ENCODE data around the gene CPT1A. TPM values are rescaled to one million over a fixed set of nuclear protein-coding genes. Genes with fewer than 3 reads are reported as not detected.
A peak's percentile ranks its signal among the peaks of the same experiment; 100 is the strongest.

CPT1A gene
- total and polyA plus RNA-seq, 3 donors from 2014 or later = 39.2 to 58.5 (median 49.1) TPM

DNA sequence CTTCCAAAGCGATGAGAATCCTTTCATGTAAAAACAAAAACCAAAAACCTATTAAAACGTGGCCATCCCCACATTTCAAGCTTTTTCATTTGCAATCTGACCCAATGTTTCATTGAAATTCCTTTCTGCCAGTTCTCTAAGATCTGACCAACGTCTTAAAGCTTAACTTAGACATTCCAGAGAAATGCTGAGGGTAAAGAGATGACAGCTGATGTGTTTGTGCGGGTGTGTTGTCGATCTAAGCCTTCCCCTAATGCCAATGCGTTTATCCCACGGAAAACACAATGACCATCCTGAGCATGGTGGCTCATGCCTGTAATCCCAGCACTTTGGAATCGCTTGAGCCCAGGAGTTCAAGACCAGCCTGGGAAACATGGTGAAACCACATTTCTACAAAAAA lies 84.0 kb downstream of the CPT1A start:
- intact Hi-C loops (cut with DNase I; ENCODE audit: low total_unique reads) = no loop called here
- no peak for DNase-seq
- Histone ChIP-seq H3K9me3 (no peaks in the 10 kb centered on the region), H3K4me1 (no peaks in the 10 kb centered on the region), H3K4me3 (no peak overlapping the region), H3K27ac (no peak overlapping the region), H3K36me3 (ENCODE audit: low read depth, missing control alignments) (no peaks in the 10 kb centered on the region), H3K27me3 (no peaks in the 10 kb centered on the region)
- WGBS, 2 donors = 83 to 85% methylated on average over 8 of the region's 8 CpGs
- no peak for TF ChIP-seq POLR2A (IDR thresholded peaks at IDR 0.05)
- TF ChIP-seq, protein P1, sequence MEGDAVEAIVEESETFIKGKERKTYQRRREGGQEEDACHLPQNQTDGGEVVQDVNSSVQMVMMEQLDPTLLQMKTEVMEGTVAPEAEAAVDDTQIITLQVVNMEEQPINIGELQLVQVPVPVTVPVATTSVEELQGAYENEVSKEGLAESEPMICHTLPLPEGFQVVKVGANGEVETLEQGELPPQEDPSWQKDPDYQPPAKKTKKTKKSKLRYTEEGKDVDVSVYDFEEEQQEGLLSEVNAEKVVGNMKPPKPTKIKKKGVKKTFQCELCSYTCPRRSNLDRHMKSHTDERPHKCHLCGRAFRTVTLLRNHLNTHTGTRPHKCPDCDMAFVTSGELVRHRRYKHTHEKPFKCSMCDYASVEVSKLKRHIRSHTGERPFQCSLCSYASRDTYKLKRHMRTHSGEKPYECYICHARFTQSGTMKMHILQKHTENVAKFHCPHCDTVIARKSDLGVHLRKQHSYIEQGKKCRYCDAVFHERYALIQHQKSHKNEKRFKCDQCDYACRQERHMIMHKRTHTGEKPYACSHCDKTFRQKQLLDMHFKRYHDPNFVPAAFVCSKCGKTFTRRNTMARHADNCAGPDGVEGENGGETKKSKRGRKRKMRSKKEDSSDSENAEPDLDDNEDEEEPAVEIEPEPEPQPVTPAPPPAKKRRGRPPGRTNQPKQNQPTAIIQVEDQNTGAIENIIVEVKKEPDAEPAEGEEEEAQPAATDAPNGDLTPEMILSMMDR (IDR thresholded peaks at IDR 0.05) = no peak

DNA sequence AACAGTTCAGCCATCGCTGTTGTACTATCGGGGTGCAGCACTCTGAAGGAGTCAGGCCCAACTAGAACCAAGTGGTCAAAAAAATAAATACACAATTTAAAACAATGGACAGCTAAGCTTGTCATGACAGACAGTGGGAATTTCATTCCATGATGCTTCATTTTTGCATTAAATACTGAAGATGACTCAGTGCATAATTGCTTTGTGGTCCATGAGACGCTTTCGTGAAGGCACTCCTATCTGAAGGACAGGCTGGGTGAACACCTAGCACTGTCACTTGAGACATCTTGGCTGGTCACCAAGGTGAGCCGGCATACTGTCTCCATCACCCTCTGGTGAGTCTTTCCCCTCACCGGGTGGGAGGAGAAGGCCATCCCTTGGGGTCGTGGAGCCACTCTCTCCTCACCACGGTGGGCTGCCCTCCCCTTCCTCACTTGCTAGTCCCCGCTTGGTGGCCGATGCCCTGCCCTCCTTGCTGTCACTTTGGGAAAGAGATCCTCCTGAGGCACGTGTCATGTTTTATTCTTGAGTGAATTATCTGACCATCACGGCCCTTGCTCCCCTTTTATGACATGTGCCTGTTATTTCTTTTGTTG lies 85.4 kb downstream of the CPT1A start:
- 89 to 96% methylated on average over 11 to 12 of the region's 12 CpGs for WGBS, 2 donors
- intact Hi-C loops (cut with DNase I; ENCODE audit: low total_unique reads) = no loop called here

DNA sequence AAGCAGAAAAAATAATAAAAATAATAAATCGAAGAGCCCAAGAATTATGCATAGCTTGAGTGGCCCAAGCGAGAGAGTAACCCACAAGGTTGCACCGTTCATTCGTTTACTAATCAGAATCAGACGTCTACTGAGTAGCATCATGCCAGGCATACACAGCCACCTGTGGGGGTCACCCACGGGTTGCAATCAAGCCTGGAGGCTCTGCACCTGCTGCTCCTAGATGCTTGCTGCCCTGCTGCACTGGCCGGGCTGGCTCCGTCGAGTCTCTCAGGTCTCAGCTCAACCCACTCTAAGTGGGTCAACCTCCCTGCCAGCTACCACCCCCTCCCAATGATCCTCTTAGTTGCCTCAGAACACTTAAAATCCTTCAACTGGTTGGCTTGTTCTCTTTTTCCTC lies 88.4 kb downstream of the CPT1A start:
- intact Hi-C loops (cut with DNase I; ENCODE audit: low total_unique reads) = no loop called here

More for the DNA sequence above, 85.4 kb downstream of the CPT1A start:
- Histone ChIP-seq H3K27ac (no peak overlapping the region), H3K36me3 (ENCODE audit: low read depth, missing control alignments) (no peaks in the 10 kb centered on the region), H3K27me3 (no peaks in the 10 kb centered on the region), H3K4me1 (peaks cover 4% of the 10 kb centered on the region), H3K4me3 (no peak overlapping the region), H3K9me3 (no peaks in the 10 kb centered on the region)
- DNase-seq = no peak
- TF ChIP-seq, protein P1 (IDR thresholded peaks at IDR 0.05) = no peak
- no peak for TF ChIP-seq POLR2A (IDR thresholded peaks at IDR 0.05)

DNA sequence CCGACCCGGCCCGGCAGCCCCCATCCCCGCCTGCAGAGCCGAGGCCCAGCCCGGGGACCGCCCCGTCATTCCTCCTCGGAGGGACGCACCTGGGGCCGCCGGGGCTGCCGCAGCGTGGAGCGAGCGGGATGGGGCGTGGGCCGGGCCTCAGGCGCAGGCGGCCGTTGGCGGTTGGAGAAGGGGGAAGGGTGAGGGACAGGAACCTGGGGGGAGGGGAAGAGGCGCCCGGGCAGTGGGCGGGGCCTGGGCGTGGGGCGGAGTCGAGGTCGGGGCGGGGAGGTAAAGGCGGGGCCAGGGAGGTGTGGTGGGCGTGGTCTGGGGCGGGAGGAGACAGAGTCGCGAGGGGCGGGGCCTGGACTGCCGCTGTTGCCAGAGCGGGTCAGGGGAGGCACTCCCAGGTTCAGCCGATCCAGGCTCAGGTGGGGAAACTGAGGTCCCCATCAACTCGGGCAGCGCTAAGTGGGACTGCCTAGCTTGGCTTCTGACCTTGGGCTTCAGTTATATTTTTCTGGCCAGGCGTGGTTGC lies 90.3 kb downstream of the CPT1A start, which contains the start of gene TESMIN:
Gene TESMIN, minus strand, starts transcription at position 190 of the 526 bp plus-strand sequence. CDS start 860 bp downstream, outside the sequence.
- TF ChIP-seq, protein P1 (IDR thresholded peaks at IDR 0.05) = no peak
- no peak for TF ChIP-seq POLR2A (IDR thresholded peaks at IDR 0.05)

More for the DNA sequence above, 88.4 kb downstream of the CPT1A start:
- H3K9me3 ChIP-seq = no peaks in the 10 kb centered on the region
- H3K36me3 ChIP-seq (ENCODE audit: low read depth, missing control alignments) = no peaks in the 10 kb centered on the region
- TF ChIP-seq, protein P1 (IDR thresholded peaks at IDR 0.05) = no peak
- no peak for TF ChIP-seq POLR2A (IDR thresholded peaks at IDR 0.05)
- WGBS, 2 donors = 77 to 82% methylated on average over 6 to 9 of the region's 9 CpGs
- H3K4me1 ChIP-seq = peaks cover 4% of the 10 kb centered on the region
- no peaks in the 10 kb centered on the region for H3K27me3 ChIP-seq
- DNase-seq = no peak
- H3K4me3 ChIP-seq = no peak overlapping the region
- H3K27ac ChIP-seq = no peak overlapping the region

DNA sequence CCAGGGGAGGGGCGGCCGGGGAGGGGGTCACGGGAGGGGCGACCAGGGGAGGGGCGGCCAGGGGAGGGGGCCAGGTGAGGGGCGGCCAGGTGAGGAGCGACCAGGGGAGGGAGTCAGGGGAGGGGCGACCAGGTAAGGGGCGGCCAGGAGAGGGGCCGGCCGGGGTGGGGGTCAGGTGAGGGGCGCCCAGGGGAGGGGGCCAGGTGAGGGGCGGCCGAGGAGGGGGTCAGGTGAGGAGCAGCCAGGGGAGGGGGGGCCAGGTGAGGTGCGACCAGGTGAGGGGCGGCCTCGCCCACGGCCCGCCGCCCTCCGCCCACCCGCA lies 90.8 kb downstream of the CPT1A start:
- intact Hi-C loops (cut with DNase I; ENCODE audit: low total_unique reads) = no loop called here
- Histone ChIP-seq H3K27ac (no peak overlapping the region), H3K4me3 (peak overlapping the region; percentile 50 to 51), H3K9me3 (no peaks in the 10 kb centered on the region), H3K4me1 (peaks cover 4% of the 10 kb centered on the region), H3K36me3 (ENCODE audit: low read depth, missing control alignments) (no peaks in the 10 kb centered on the region), H3K27me3 (no peaks in the 10 kb centered on the region)
- DNase-seq = no peak
- WGBS, 2 donors = 7% methylated on average over 15 of the region's 22 CpGs; no CpG with 5 or more reads in 1 of the 2 donors
- TF ChIP-seq POLR2A (IDR thresholded peaks at IDR 0.05) = no peak
- TF ChIP-seq, protein P1 (IDR thresholded peaks at IDR 0.05) = no peak

More for the DNA sequence above, 90.3 kb downstream of the CPT1A start, which contains the start of gene TESMIN:
- Histone ChIP-seq H3K36me3 (ENCODE audit: low read depth, missing control alignments) (no peaks in the 10 kb centered on the region), H3K27ac (no peak within 1 kb of the TSS), H3K4me3 (peak within 1 kb of the TSS; percentile 50 to 51), H3K9me3 (no peaks in the 10 kb centered on the region), H3K4me1 (peaks cover 4% of the 10 kb centered on the region), H3K27me3 (no peaks in the 10 kb centered on the region)
- 5 to 7% methylated on average over 15 to 22 of the region's 42 CpGs for WGBS, 2 donors
- intact Hi-C loops (cut with DNase I; ENCODE audit: low total_unique reads) = no loop called here
- DNase-seq = peak; percentile 92

Data from testis (tissue), 3 donors.